HEK293T (cell line): ENCODE data around the gene ASTN2.

Experiments used
- CTCF ChIA-PET: fragments of 350-600 bp; formaldehyde crosslinking; extraction: SDS; loops from one replicate; lab custom pipeline; 2021; ENCODE audit warnings: antibody characterized with exemption, inconsistent platforms; lab: Yijun Ruan, JAX
- POLR2A ChIA-PET: fragments of 350-600 bp; formaldehyde crosslinking; extraction: SDS; loops from one replicate; lab custom pipeline; 2020; ENCODE audit warnings: antibody characterized with exemption, inconsistent platforms; lab: Yijun Ruan, JAX
- DNase-seq: peaks from one replicate; pipeline ENCODE4 v3.0.0; 2012; ENCODE audit warnings: mixed read lengths; ENCODE audit errors: extremely low spot score
- ARNT ChIP-seq: fragments of 450-650 bp; IDR thresholded peaks from 2 replicates; pipeline ENCODE4 v1.6.1; 2017; ENCODE audit warnings: mild to moderate bottlenecking
- BHLHE40 ChIP-seq: fragments of 450-650 bp; IDR thresholded peaks from 2 replicates; pipeline ENCODE4 v1.6.1; 2016; ENCODE audit warnings: mild to moderate bottlenecking, moderate library complexity, borderline replicate concordance
- CTBP1 ChIP-seq: fragments of 450-650 bp; IDR thresholded peaks from 2 replicates; pipeline ENCODE4 v1.6.1; 2016; ENCODE audit warnings: borderline replicate concordance
- ELF4 ChIP-seq: fragments of 450-650 bp; IDR thresholded peaks from 2 replicates; pipeline ENCODE4 v1.6.1; 2017; ENCODE audit warnings: antibody characterized with exemption
- FOXA1 ChIP-seq: fragments of 450-650 bp; IDR thresholded peaks from 2 replicates; pipeline ENCODE4 v1.6.1; 2016; ENCODE audit warnings: mild to moderate bottlenecking
- FOXK2 ChIP-seq: fragments of 450-650 bp; IDR thresholded peaks from 2 replicates; pipeline ENCODE4 v1.6.1; 2016; ENCODE audit warnings: mild to moderate bottlenecking
- FOXM1 ChIP-seq: fragments of 450-650 bp; IDR thresholded peaks from 2 replicates; pipeline ENCODE4 v1.6.1; 2017; ENCODE audit warnings: mild to moderate bottlenecking, borderline replicate concordance
- HDGF ChIP-seq: fragments of 450-650 bp; IDR thresholded peaks from 2 replicates; pipeline ENCODE4 v1.6.1; 2017; ENCODE audit warnings: antibody characterized with exemption, borderline replicate concordance
- L3MBTL2 ChIP-seq: fragments of 450-650 bp; conservative IDR thresholded peaks from 2 replicates; pipeline ENCODE4 v1.6.1; 2016; ENCODE audit warnings: mild to moderate bottlenecking
- LEF1 ChIP-seq: fragments of 450-650 bp; IDR thresholded peaks from 2 replicates; pipeline ENCODE4 v1.6.1; 2017; ENCODE audit warnings: mild to moderate bottlenecking, borderline replicate concordance
- NFRKB ChIP-seq: fragments of 450-650 bp; IDR thresholded peaks from 2 replicates; pipeline ENCODE4 v1.6.1; 2016; ENCODE audit warnings: mild to moderate bottlenecking, moderate library complexity
- SP1 ChIP-seq: fragments of 450-650 bp; IDR thresholded peaks from 2 replicates; pipeline ENCODE4 v1.6.1; 2017
- SUZ12 ChIP-seq: fragments of 450-650 bp; IDR thresholded peaks from 2 replicates; pipeline ENCODE4 v1.6.1; 2016; ENCODE audit warnings: mild to moderate bottlenecking
- TARDBP ChIP-seq: fragments of 450-650 bp; IDR thresholded peaks from 2 replicates; pipeline ENCODE4 v1.6.1; 2016
- ZNF384 ChIP-seq: fragments of 450-650 bp; IDR thresholded peaks from 2 replicates; pipeline ENCODE4 v1.6.1; 2016
- TF ChIP-seq, protein P1 (sequence below): fragments of 450-650 bp; IDR thresholded peaks from 2 replicates; pipeline ENCODE4 v1.6.1; 2016

The ASTN2 gene

DNA sequence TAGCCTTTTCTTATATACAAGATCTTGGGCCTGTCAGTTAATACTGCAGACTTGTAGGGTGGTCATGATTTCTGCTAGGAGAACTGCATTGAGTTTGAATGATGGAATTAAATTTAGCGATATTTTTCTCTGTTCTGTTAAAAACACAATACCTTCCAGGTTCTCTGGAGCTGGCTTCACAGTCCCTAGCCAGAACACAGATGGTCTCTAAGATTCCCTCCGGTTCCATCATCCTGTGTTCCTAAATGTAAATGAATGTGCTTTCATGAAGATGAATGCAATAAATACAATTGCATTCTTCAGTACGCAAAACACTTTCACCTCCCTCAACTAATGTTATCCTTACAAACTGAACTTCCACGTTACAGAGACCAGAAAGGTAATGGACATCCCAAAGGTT, 264.9 kb downstream of the ASTN2 start:
- no peak for DNase-seq
- TF ChIP-seq L3MBTL2 (no peak), SP1 (no peak), FOXK2 (no peak), BHLHE40 (no peak), ELF4 (no peak), ZNF384 (no peak), NFRKB (no peak), HDGF (no peak), FOXA1 (no peak), ARNT (no peak), CTBP1 (no peak)
- TF ChIP-seq, protein P1, sequence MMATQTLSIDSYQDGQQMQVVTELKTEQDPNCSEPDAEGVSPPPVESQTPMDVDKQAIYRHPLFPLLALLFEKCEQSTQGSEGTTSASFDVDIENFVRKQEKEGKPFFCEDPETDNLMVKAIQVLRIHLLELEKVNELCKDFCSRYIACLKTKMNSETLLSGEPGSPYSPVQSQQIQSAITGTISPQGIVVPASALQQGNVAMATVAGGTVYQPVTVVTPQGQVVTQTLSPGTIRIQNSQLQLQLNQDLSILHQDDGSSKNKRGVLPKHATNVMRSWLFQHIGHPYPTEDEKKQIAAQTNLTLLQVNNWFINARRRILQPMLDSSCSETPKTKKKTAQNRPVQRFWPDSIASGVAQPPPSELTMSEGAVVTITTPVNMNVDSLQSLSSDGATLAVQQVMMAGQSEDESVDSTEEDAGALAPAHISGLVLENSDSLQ = no peak
- ChIA-PET CTCF (no interaction called here), POLR2A (no interaction called here)

DNA sequence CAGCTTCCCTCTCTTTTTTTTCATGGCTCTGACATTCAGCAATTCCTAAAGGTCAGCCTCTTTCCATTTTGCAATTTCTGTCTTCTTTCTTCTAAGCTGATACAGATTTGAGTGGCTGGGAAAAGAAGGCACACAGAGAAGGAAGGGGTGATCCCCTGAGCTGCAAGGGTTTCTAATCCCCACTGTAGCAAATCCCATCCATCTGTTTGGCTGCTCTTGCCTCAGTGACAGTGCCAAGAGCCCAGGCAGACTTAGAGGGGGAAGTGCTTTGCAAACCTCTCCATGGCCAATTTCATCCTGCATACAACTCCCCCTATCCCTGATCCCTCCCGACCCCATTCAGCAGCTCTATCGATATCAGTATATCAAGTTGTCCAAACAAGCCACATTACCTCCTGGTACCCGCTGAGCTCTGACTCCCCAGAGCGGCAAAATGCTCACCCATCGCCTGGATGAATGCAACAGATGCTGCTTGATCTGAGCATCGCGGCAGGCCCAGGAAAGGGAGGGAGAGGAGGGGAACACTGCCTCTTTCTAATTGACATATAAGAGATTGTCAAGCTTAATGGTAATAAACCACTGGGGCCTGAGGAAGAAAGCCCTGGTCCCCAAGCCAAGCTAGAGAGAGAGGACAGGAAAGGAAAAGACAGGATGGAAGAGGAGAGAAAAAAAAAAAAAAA, 268.9 kb downstream of the ASTN2 start:
- CTCF ChIA-PET = no interaction called here
- POLR2A ChIA-PET = no interaction called here
- TF ChIP-seq TARDBP (no peak), LEF1 (no peak), L3MBTL2 (no peak), ARNT (no peak), HDGF (no peak)
- TF ChIP-seq, protein P1 = no peak
- DNase-seq = no peak

DNA sequence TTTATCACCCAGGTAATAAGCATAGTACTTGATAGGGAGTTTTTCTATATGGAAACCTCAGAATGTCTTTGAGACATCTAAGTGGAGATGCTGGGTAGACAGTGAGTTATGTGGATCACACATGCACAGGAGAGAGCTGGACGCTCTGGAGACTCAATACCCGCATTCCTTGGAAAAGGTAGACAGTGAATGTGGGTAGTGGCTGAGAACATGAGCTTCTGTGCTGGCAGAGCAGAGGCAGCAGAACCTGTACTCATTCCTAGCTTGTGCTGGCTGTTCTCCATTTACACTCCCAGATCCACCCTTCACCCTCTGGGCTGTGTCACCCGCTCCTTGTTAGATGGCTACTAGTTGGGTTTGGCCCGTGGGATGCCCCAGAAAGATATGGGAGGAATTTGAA, 269.8 kb downstream of the ASTN2 start:
- no peak for DNase-seq
- ChIA-PET CTCF (no interaction called here), POLR2A (no interaction called here)
- no peak for TF ChIP-seq CTBP1
- no peak for TF ChIP-seq SUZ12
- no peak for TF ChIP-seq ZNF384
- TF ChIP-seq LEF1 = no peak
- no peak for TF ChIP-seq FOXM1
- no peak for TF ChIP-seq FOXA1
- no peak for TF ChIP-seq FOXK2
- no peak for TF ChIP-seq ELF4
- TF ChIP-seq TARDBP = no peak
- TF ChIP-seq SP1 = no peak
- TF ChIP-seq ARNT = no peak
- TF ChIP-seq, protein P1 = no peak
- TF ChIP-seq BHLHE40 = no peak
- TF ChIP-seq HDGF = no peak
- no peak for TF ChIP-seq NFRKB
- TF ChIP-seq L3MBTL2 = no peak

DNA sequence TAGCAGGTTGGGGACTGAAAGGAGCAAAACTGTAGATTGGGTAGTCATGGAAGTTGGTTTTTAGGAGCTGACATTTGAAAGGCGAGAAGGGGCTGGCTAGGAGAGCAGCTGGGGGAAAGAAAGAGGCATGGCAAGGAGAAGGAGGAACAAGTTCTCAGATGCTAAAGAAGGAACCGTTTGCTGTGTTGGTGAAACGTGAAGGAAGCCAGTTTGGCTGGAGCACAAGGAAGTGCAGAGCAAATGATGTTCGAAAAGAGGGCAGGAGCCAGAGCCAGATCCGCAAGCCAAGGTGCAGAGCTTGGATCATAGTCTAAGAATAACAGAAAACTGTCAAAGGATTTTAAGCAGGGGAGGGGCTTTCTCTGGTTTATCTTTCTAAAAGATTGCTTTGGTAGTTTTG, 276.6 kb downstream of the ASTN2 start:
- TF ChIP-seq ARNT (no peak), SP1 (no peak), HDGF (no peak), FOXK2 (no peak), SUZ12 (no peak), BHLHE40 (no peak), ELF4 (no peak), FOXM1 (no peak), TARDBP (no peak), CTBP1 (no peak), FOXA1 (no peak), LEF1 (no peak)
- ChIA-PET CTCF (no interaction called here), POLR2A (no interaction called here)
- no peak for DNase-seq

DNA sequence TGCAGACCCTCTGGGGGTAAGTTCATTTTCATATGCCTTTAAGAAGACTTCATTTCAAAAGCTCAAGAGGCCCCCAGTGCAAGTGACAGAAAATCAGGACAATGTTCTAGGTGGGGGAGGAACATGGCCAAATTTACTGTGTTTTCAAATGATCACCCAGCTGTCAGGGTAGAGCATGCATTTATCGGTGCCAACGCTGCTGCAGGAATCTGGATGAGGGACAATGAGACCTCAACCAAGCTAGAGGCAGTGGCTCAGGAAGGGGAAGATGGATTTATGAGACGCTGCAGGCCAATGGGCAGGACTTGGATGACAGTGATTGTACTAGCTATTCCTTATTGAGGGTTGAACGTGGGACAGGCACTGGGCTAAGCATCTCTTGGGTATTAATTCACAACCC, 278.4 kb downstream of the ASTN2 start:
- no peak for TF ChIP-seq LEF1
- no peak for TF ChIP-seq FOXK2
- no peak for TF ChIP-seq FOXM1
- TF ChIP-seq ARNT = no peak
- no peak for TF ChIP-seq FOXA1
- no peak for TF ChIP-seq SUZ12
- no peak for TF ChIP-seq HDGF
- no peak for TF ChIP-seq CTBP1
- no peak for TF ChIP-seq ELF4
- no peak for TF ChIP-seq NFRKB
- no peak for TF ChIP-seq ZNF384
- no peak for TF ChIP-seq SP1
- no peak for TF ChIP-seq L3MBTL2
- TF ChIP-seq, protein P1 = no peak
- no peak for TF ChIP-seq BHLHE40
- TF ChIP-seq TARDBP = no peak
- DNase-seq = no peak
- ChIA-PET CTCF (no interaction called here), POLR2A (no interaction called here)
